Esophagus muscularis mucosa (tissue), 4 donors: Measurements from ENCODE around the gene MTAP.

Experiments used
- EP300 ChIP-seq: sonication (generic); formaldehyde crosslinking; IDR thresholded peaks from one replicate; pipeline ENCODE4 v1.6.1; 2017; ENCODE audit warnings: antibody characterized with exemption
- POLR2A ChIP-seq: fragments of 450-650 bp; IDR thresholded peaks from one replicate; pipeline ENCODE4 v1.6.1; 2017; ENCODE audit warnings: antibody characterized with exemption, moderate library complexity, mild to moderate bottlenecking, low read depth
- POLR2AphosphoS5 ChIP-seq, 2 donors: sonication (generic); formaldehyde crosslinking; IDR thresholded peaks; one replicate each; pipeline ENCODE4 v1.6.1; 2017; ENCODE audit warnings: antibody characterized with exemption in 2 of 2
- TF ChIP-seq, protein P1 (sequence below), 3 experiments: fragments of 200-600 bp in 2 of 3; fragments of 450-650 bp in 1 of 3; sonication (generic) in 2 of 3; IDR thresholded peaks; one replicate each; pipeline ENCODE4 v1.5.1; 2017 to 2019; ENCODE audit warnings: antibody characterized with exemption in 3 of 3, mild to moderate bottlenecking in 2 of 3, moderate library complexity in 1 of 3

DNA sequence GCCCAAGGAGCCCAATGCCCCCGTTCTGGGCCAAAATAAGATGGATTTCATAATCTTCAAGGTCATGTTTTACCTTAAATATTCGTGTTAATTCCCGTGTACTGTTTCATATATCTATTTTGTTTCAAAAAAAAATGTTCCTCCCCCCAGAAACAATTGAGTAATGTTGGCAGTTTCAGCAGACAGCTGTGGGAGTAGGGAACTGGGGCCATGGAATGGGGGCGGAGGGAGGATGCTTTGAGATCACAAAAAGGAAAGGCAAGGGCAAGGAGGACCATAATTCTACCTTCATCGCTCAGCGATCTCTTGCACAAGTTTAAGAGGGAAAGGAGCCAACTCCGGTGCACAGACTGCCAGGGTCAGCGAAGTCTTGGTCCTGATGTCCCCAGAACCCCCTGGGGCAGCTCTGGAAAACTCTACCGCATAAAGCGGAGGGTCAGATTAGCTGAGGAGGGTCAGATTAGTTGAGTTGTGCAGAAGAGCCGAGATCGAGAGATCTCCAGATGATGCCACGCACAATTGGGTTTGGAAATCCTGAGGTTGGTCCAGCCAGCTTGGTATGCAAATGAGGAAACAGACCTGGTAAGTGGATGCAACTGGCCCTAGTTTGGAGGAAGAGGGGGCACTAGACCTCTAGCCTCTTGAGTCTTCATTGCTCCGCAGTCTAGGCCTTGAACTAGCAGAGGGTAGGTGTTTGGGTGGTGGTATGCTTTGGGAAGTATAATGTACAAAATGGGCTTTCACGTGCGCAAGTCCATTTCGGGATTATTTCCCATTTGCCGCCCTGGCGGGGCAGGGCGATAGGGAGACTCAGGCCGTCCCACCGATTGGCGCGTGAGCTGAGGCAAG is 167.7 kb downstream of the MTAP start:
- TF ChIP-seq, protein P1, sequence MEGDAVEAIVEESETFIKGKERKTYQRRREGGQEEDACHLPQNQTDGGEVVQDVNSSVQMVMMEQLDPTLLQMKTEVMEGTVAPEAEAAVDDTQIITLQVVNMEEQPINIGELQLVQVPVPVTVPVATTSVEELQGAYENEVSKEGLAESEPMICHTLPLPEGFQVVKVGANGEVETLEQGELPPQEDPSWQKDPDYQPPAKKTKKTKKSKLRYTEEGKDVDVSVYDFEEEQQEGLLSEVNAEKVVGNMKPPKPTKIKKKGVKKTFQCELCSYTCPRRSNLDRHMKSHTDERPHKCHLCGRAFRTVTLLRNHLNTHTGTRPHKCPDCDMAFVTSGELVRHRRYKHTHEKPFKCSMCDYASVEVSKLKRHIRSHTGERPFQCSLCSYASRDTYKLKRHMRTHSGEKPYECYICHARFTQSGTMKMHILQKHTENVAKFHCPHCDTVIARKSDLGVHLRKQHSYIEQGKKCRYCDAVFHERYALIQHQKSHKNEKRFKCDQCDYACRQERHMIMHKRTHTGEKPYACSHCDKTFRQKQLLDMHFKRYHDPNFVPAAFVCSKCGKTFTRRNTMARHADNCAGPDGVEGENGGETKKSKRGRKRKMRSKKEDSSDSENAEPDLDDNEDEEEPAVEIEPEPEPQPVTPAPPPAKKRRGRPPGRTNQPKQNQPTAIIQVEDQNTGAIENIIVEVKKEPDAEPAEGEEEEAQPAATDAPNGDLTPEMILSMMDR (IDR thresholded peaks at IDR 0.05): no peak
- TF ChIP-seq POLR2AphosphoS5 (IDR thresholded peaks at IDR 0.05) (no peak), POLR2A (no peak), EP300 (no peak)
